Naive thymus-derived CD8-positive, alpha-beta T cell (primary cell): ENCODE results near the gene STYXL2. TPM values are rescaled to one million over a fixed set of nuclear protein-coding genes. Genes with fewer than 3 reads are reported as not detected.

Experiments
- ATAC-seq, 2 donors: fragments of 150-1000 bp; cut with Tn5 transposase in 1 of 2; sonication (Bioruptor Pico), chemical (Tn5 transposase) in 1 of 2; 1 replicate in 1 of 2; 2 replicates in 1 of 2; pipeline ENCODE4 v1.10.0; 2021; ENCODE audit warnings: mild to moderate bottlenecking in 2 of 2, moderate library complexity in 2 of 2
- POLR2A ChIA-PET: fragments of 350-600 bp; sonication (Branson Sonifier 250); formaldehyde crosslinking; loops from one replicate; lab custom pipeline; 2021; ENCODE audit warnings: antibody characterized with exemption; lab: Charles Lee
- DNase-seq, 10 donors: peaks; one replicate each; pipeline versions ENCODE4 v3.0.0 to v3.0.0-alpha.2; 2020 to 2022
- H3K27ac Mint-ChIP-seq, 10 donors: one replicate each; pipeline ENCODE4 v1.8.0; 2020 to 2022; ENCODE audit warnings: mild to moderate bottlenecking in 10 of 10, mixed read lengths in 10 of 10, moderate library complexity in 4 of 10, inconsistent platforms in 1 of 10
- H3K27me3 Mint-ChIP-seq, 5 donors: one replicate each; pipeline ENCODE4 v1.8.0; 2021 to 2022; ENCODE audit warnings: mixed read lengths in 5 of 5
- H3K36me3 Mint-ChIP-seq, 3 donors: one replicate each; pipeline ENCODE4 v1.8.0; 2020 to 2022; ENCODE audit warnings: mixed read lengths in 3 of 3, mild to moderate bottlenecking in 2 of 3, inconsistent platforms in 1 of 3
- H3K4me1 Mint-ChIP-seq, 4 donors: one replicate each; pipeline ENCODE4 v1.8.0; 2021 to 2022; ENCODE audit warnings: mixed read lengths in 4 of 4
- H3K4me3 Mint-ChIP-seq, 10 donors: one replicate each; pipeline ENCODE4 v1.8.0; 2020 to 2022; ENCODE audit warnings: mild to moderate bottlenecking in 10 of 10, mixed read lengths in 10 of 10, moderate library complexity in 6 of 10, inconsistent platforms in 1 of 10
- H3K9me3 Mint-ChIP-seq, 9 donors: one replicate each; pipeline ENCODE4 v1.8.0; 2020 to 2022; ENCODE audit warnings: mixed read lengths in 9 of 9, mild to moderate bottlenecking in 3 of 9, inconsistent platforms in 1 of 9, moderate library complexity in 1 of 9
- polyA plus RNA-seq, 3 donors: library from polyadenylated mRNA; unstranded; fragments of 300-500 nt; fragmentation: Illumina TruSeq; gene quantifications; one replicate each; pipeline ENCODE4 v1.2.3, GENCODE V29; 2021
- total RNA-seq, 8 experiments: library from RNA in 2 of 8; stranded (reverse) in 2 of 8; gene quantifications; one replicate each; pipeline ENCODE4 v1.2.3 and lab custom pipeline; 2021 to 2026

The STYXL2 gene
- total and polyA plus RNA-seq, 5 experiments from 2014 or later = not detected

DNA sequence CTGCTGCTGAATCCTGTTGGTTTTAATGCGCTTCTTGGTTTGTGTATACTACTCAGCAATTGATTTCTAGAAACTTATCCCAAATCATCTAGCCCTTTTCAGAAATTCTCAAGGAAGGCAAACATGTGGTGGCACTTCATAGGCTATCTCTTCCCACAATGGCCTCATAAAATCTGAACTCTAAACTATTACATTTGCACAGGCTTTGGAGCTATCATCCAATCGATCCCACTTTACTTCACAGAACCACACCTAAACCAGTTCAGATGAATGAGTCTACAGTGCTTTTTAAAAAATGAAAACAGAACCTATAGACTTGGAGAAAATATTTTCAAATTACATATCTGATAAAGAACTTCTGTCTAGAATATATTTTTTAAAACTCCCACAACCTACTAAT is 6.9 kb downstream of the STYXL2 start:
- POLR2A ChIA-PET = no interaction called here
- DNase-seq = no peak
- Mint-ChIP-seq H3K4me1 (peaks cover 11 to 27% (median 17%) of the 10 kb centered on the region in 4 donors), H3K36me3 (peaks cover 0 to 1% (median 0%) of the 10 kb centered on the region in 3 donors), H3K9me3 (no peaks in the 10 kb centered on the region), H3K27ac (no peak overlapping the region), H3K27me3 (peaks cover 0 to 2% (median 0%) of the 10 kb centered on the region in 5 donors), H3K4me3 (no peak overlapping the region)
- ATAC-seq = no peak

DNA sequence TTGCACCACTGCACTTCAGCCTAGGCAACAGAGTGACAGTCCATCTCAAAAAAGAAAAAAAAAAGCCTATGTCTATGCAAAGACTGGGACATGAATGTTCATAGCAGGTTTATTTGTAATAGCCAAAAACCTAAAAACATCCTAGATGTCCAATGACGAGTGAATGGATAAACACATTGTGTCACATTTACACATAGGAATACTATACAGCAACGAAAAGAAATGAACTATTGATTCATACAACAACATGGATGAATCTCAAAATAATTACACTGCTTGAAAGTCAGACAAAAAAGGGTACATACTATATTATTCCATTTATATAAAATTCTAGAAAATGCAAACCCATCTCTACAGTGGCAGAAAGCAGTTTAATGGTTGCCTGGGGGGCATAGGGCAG is 7.9 kb downstream of the STYXL2 start:
- POLR2A ChIA-PET = interaction anchor here (0.7 kb wide), 1 partner anchor 221 kb away, joined by 5 read pairs; no protein-coding TSS in a partner anchor
- ATAC-seq = no peak
- Mint-ChIP-seq H3K4me3 (no peak overlapping the region), H3K36me3 (peaks cover 0 to 1% (median 0%) of the 10 kb centered on the region in 3 donors), H3K4me1 (peaks cover 11 to 29% (median 18%) of the 10 kb centered on the region in 4 donors), H3K9me3 (no peaks in the 10 kb centered on the region), H3K27me3 (peaks cover 0 to 2% (median 0%) of the 10 kb centered on the region in 5 donors), H3K27ac (no peak overlapping the region)
- no peak for DNase-seq

DNA sequence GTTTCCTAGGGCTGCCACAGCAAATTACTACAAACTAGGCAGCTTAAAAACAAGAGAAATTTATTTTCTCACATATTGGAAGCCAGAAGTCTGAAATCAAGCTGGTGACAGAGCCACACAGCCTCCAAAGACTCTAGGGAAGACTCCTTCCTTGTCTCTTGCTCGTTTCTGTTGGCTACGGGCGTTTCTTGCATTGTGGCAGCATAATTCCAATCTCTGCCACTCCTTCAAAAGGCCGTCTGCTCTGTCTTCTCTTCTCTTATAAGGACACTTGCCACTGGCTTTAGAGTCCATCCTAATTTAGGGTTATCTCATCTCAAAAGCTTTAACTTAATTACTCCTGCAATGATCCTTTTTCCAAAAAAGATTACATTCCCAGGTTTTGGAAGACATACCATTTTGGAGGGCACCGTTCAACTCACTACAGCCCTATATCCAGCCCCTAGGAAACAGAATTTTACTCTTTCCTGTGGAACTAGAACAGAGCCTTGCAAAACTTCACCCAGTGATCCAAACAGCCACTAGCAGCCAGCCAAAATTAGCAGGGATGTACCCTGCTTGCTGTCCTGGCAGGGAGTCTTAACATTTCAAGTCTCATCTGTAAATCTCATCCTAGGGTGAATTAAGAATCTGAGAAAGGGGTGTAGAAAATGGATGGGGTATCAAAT is 9.2 kb downstream of the STYXL2 start:
- Mint-ChIP-seq H3K36me3 (peaks cover 0 to under 1% (median 0%) of the 10 kb centered on the region in 3 donors), H3K27me3 (peaks cover 0 to 2% (median 0%) of the 10 kb centered on the region in 5 donors), H3K4me3 (no peak overlapping the region), H3K27ac (peak overlapping the region in 2 of 10 donors; percentile 6 to 56), H3K9me3 (no peaks in the 10 kb centered on the region), H3K4me1 (peaks cover 11 to 31% (median 20%) of the 10 kb centered on the region in 4 donors)
- ATAC-seq = no peak
- POLR2A ChIA-PET = no interaction called here
- DNase-seq = no peak

DNA sequence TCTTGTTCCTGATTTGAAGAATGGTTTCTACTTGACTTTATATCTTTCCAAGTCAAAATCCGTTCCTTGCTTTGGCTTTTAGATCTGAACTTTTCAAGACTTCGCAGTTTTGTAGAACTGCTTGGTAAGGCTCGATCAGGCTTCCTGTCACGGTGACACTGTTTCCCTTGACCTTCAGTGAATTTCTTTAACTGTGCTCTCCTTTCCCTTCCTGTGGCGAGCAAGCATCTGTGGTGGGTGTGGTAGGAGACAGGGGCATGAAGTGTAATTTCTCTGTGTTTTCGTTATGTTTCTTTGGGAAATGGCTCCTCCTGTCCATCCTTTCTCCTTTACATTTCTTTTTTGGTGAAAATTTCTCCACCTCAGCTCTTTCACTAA is 10.4 kb downstream of the STYXL2 start:
- Mint-ChIP-seq H3K27ac (peak overlapping the region in 8 of 10 donors; percentile 1 to 77 (median 59)), H3K36me3 (peaks cover 0 to 1% (median 0%) of the 10 kb centered on the region in 3 donors), H3K4me1 (peaks cover 18 to 40% (median 32%) of the 10 kb centered on the region in 4 donors), H3K4me3 (peak overlapping the region in 7 of 10 donors; percentile 3 to 70 (median 48)), H3K9me3 (peaks cover 0 to 6% (median 0%) of the 10 kb centered on the region in 9 donors), H3K27me3 (peaks cover 0 to 2% (median 0%) of the 10 kb centered on the region in 5 donors)
- DNase-seq (no peak), ATAC-seq (peak; percentile 38 to 41)
- POLR2A ChIA-PET = interaction anchor here (0.6 to 1.2 kb wide), 3 partner anchors 17 to 554 kb away, joined by 3 read pairs; no protein-coding TSS in a partner anchor

DNA sequence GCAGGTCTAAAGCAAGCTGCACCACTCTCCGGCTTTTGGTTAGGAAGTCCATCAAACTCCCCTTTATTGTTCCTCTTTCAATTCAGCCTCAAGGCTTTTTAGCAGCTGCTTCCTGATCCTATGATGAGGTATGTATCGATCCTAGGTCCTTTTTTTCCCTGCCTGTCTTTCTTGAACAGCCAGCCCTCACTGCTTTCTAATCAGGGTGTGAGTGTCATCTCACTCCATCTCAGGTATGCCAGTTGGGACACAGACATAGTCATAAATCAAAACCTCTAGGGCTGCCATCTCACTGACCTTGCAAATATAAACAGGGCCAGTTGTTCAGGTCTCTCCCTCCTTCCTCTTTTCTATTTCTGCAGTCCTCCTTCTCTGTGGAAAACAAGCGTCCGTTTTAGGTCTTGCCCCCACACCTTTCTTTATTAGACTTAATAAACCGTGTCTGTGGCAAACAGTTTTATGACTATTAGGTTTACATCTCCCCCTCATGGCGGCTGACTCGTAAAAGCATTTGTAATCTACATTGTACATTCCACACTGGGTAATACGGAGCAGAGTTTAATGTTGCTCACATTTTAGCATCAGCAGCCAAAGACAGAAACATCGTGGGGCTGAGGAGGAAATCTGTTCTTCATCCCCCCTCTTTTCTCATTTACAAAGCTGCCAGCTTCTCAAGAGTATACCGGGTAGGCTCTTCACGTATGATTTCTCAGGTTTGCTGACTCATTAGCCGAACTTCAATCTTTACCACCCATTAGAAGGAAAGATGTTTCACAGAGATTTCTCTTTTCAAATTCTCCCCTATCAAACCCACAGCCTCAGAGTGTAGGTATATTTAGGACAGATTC is 11.6 kb downstream of the STYXL2 start:
- DNase-seq (no peak), ATAC-seq (no peak)
- Mint-ChIP-seq H3K27ac (peak overlapping the region in 4 of 10 donors; percentile 39 to 75 (median 70)), H3K4me3 (peak overlapping the region in 6 of 10 donors; percentile 21 to 54 (median 46)), H3K36me3 (peaks cover 0 to 7% (median 6%) of the 10 kb centered on the region in 3 donors), H3K9me3 (peaks cover 0 to 13% (median 7%) of the 10 kb centered on the region in 9 donors), H3K27me3 (no peaks in the 10 kb centered on the region), H3K4me1 (peaks cover 28 to 52% (median 44%) of the 10 kb centered on the region in 4 donors)
- POLR2A ChIA-PET = interaction anchor here (0.7 to 1.2 kb wide), 2 partner anchors 20 to 115 kb away, joined by 3 to 4 read pairs; no protein-coding TSS in a partner anchor

DNA sequence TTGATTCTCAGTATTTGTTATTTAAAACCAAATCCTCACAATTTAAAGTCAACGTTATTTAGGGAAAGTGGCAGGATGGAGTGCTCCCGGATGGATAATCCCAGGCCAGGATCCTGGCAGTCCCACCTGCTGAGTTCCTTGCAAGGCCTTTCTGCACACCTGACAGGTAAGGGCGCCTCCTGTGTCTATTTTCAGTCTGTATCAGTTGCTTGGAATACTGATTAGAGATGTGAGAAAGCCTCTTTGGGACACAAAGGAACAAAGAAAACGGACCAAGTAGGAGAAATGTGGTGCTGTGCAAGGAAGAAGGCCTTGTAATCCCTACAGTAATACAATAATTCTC is 12.2 kb downstream of the STYXL2 start:
- Mint-ChIP-seq H3K9me3 (peaks cover 0 to 19% (median 13%) of the 10 kb centered on the region in 9 donors), H3K4me3 (no peak overlapping the region), H3K36me3 (peaks cover 0 to 13% (median 10%) of the 10 kb centered on the region in 3 donors), H3K27me3 (no peaks in the 10 kb centered on the region), H3K4me1 (peaks cover 30 to 58% (median 50%) of the 10 kb centered on the region in 4 donors), H3K27ac (no peak overlapping the region)
- DNase-seq (no peak), ATAC-seq (no peak)
- POLR2A ChIA-PET = no interaction called here

DNA sequence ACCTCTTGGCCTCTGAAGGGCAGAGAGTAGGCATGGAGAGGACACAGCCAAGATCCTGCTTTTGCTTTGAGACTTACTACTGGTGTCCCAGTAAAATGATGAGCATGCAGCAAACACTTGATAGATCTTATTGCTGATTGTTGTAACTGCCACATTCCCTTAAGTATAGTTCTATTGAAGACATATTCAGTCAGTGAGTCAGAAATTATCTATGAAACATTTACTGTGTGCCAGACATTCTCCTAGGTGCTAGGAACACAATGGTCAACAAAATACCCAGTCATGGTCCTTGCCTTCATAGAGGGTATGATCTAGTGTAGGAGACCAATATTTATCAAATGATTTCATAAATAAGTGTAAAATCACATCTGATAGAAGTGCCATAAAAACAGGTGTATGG is 13.6 kb downstream of the STYXL2 start:
- DNase-seq = no peak
- POLR2A ChIA-PET = interaction anchor here (1.2 kb wide), 1 partner anchor 12 kb away, joined by 3 read pairs; no protein-coding TSS in a partner anchor

DNA sequence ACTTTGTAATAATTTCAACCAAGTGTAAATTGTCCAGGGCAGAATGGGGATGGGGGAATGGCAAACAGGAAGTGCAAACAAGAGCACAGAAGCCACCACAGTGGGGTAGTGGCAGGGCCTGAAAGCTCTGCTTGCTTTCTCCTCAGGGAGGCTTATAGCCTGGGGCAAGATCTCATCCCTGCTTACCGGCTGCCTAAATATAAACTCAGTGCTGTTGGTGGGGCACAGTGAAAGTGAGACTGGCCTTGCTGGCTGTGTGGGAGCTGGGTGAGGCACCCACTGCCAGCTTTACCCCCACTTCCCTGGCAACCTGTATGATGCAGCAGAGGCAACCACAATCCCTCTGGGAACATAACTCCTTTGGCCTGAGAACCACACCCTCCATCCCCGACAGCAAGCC is 15.2 kb downstream of the STYXL2 start:
- H3K9me3 Mint-ChIP-seq = peaks cover 0 to 23% (median 15%) of the 10 kb centered on the region in 9 donors

More for the DNA sequence above, 13.6 kb downstream of the STYXL2 start:
- Mint-ChIP-seq H3K36me3 (peaks cover 0 to 14% (median 10%) of the 10 kb centered on the region in 3 donors), H3K27me3 (no peaks in the 10 kb centered on the region), H3K4me1 (peaks cover 30 to 60% (median 51%) of the 10 kb centered on the region in 4 donors), H3K27ac (peak overlapping the region in 3 of 10 donors; percentile 5 to 79 (median 16)), H3K4me3 (no peak overlapping the region), H3K9me3 (peaks cover 0 to 23% (median 15%) of the 10 kb centered on the region in 9 donors)
- ATAC-seq = no peak

DNA sequence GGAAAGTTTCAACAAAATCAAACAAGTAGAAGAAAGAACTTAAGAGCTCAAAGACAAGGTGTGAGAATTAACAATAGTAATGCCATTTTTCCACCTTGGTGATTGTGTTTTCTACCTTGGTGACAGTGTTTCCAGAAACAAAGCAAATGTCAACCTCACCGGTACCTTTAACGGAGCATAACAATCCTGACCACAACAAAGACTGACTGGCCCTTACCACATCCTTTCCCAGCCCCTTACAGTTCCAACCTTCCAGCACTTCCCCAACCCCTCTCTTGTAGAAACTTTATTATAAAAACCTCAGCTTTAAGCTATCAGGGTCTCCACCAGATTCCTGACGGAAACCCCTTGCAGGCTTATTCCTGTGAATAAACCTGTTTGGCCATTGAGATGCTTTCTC is 16.7 kb downstream of the STYXL2 start:
- ATAC-seq = peak; percentile 89 to 96
- Mint-ChIP-seq H3K36me3 (peaks cover 0 to 14% (median 10%) of the 10 kb centered on the region in 3 donors), H3K4me1 (peaks cover 19 to 38% (median 35%) of the 10 kb centered on the region in 4 donors), H3K27ac (peak overlapping the region in 8 of 10 donors; percentile 55 to 89 (median 74)), H3K4me3 (peak overlapping the region in 7 of 10 donors; percentile 11 to 69 (median 54)), H3K9me3 (peaks cover 0 to 23% (median 15%) of the 10 kb centered on the region in 9 donors), H3K27me3 (peaks cover 0 to 3% (median 0%) of the 10 kb centered on the region in 5 donors)
- peak in 6 of 10 donors; percentile 11 to 74 (median 42) for DNase-seq
- POLR2A ChIA-PET = no interaction called here

More for the DNA sequence above, 15.2 kb downstream of the STYXL2 start:
- H3K27ac Mint-ChIP-seq = peak overlapping the region; percentile 3 to 89 (median 78)
- peaks cover 0 to 14% (median 10%) of the 10 kb centered on the region in 3 donors for H3K36me3 Mint-ChIP-seq
- ATAC-seq (no peak), DNase-seq (no peak)
- no peaks in the 10 kb centered on the region for H3K27me3 Mint-ChIP-seq
- H3K4me3 Mint-ChIP-seq = peak overlapping the region in 6 of 10 donors; percentile 6 to 63 (median 44)
- POLR2A ChIA-PET = interaction anchor here (0.6 to 1.1 kb wide), 2 partner anchors 16 to 233 kb away, joined by 3 to 4 read pairs; partner anchors contain the start of gene TADA1
- peaks cover 29 to 51% (median 45%) of the 10 kb centered on the region in 4 donors for H3K4me1 Mint-ChIP-seq

DNA sequence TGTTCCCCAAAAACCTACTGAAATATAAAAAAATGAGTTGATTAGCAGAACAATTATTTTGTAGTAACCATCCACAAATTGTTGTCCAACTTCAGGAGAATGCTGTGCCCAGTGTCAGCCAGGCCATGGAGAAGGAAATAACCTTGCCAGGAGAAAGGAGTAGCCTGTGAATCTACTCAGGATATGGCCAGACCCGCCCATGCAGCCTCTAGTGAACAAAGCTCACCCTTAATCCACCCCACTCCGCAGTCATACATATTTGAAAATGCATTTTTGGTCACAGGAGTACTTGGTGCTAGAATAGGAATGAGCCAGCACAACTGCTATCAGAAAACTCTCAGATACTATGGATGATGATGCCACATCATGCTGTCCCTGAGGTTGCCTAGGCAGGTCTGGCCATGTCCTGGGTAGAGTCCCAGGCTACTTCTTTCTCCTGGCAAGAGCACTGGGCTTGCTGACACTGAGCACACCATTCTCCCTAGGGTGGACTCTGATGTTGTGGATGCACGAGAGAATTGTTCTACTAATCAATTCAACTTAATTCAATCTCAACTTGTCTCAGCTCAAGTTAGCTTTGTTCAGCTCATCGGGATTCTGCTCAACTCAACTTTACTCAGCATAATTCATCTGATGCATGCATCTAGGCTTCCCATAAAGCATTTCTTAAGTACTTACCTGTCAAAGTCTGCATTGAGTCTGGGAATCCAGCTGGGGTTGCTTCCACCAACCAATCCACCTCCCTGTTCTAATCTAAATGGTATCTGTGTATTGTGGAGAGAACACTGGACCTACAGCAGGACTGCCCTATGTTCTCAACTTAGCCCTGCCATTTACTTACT is 18.2 kb downstream of the STYXL2 start:
- Mint-ChIP-seq H3K9me3 (peaks cover 0 to 23% (median 15%) of the 10 kb centered on the region in 9 donors), H3K36me3 (peaks cover 0 to 14% (median 10%) of the 10 kb centered on the region in 3 donors), H3K4me1 (peaks cover 19 to 34% (median 33%) of the 10 kb centered on the region in 4 donors), H3K27ac (peak overlapping the region in 4 of 10 donors; percentile 28 to 69 (median 42)), H3K4me3 (no peak overlapping the region), H3K27me3 (peaks cover 0 to 4% (median 0%) of the 10 kb centered on the region in 5 donors)
- DNase-seq = no peak
- no peak for ATAC-seq
- POLR2A ChIA-PET = interaction anchor here (1.3 kb wide), 1 partner anchor 21 kb away, joined by 3 read pairs; the partner anchor contains the start of gene GPA33

DNA sequence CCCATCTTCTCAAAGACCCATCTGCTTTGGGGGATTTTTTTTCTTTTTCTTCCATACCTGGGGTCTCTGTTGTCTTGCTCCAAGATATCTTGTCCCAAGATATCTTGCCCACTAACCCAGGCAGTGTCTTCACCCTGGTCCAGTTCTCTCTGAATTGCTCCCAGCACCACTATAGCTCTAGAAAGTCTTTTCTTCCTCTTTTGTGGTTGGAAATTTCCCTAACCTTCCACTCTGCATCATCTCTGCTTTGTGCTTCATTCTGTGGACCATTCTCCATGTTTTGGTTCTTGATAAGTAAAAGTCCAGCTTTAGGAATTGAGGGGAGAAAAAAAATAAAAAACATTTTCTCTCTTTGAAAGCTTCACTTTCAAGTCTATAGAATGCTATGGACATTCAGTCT is 20.9 kb downstream of the STYXL2 start:
- Mint-ChIP-seq H3K27me3 (peaks cover 0 to 4% (median 0%) of the 10 kb centered on the region in 5 donors), H3K9me3 (peaks cover 0 to 18% (median 15%) of the 10 kb centered on the region in 9 donors), H3K27ac (peak overlapping the region in 2 of 10 donors; percentile 49 to 72), H3K4me3 (no peak overlapping the region), H3K4me1 (peaks cover 10 to 18% (median 14%) of the 10 kb centered on the region in 4 donors), H3K36me3 (peaks cover 0 to 14% (median 9%) of the 10 kb centered on the region in 3 donors)
- DNase-seq (no peak), ATAC-seq (no peak)
- POLR2A ChIA-PET = interaction anchor here (0.6 kb wide), 1 partner anchor 35 kb away, joined by 3 read pairs; no protein-coding TSS in a partner anchor
